ENCODE results near the gene LRPPRC.

DNA sequence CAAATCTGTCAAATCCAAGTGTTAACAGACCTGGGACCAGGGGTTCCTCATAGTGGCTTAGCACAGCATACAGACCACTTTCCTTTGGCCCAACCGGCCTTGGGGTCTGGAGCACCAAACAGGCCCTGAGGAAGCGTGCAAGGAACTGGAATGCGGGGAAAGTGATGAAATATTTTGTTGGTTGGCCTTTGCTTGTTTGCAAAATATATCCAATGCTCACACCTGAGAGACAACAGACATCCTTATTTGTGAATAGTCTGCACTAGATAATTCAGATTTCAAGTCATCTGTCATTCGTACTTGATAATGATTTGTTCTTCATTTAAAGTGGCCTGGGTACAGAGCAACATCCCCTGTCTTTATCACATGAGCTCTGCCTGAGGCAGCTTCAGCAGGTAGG, 113.5 kb downstream of the LRPPRC start:
- TF ChIP-seq, protein P1, sequence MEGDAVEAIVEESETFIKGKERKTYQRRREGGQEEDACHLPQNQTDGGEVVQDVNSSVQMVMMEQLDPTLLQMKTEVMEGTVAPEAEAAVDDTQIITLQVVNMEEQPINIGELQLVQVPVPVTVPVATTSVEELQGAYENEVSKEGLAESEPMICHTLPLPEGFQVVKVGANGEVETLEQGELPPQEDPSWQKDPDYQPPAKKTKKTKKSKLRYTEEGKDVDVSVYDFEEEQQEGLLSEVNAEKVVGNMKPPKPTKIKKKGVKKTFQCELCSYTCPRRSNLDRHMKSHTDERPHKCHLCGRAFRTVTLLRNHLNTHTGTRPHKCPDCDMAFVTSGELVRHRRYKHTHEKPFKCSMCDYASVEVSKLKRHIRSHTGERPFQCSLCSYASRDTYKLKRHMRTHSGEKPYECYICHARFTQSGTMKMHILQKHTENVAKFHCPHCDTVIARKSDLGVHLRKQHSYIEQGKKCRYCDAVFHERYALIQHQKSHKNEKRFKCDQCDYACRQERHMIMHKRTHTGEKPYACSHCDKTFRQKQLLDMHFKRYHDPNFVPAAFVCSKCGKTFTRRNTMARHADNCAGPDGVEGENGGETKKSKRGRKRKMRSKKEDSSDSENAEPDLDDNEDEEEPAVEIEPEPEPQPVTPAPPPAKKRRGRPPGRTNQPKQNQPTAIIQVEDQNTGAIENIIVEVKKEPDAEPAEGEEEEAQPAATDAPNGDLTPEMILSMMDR (IDR thresholded peaks at IDR 0.05 in 4 of 5, conservative IDR thresholded peaks at IDR 0.05 in 1 of 5): no peak
- no peak for TF ChIP-seq POLR2A (IDR thresholded peaks at IDR 0.05)

All from gastrocnemius medialis (tissue), 4 donors.